Panc1 (cell line): ENCODE measurements around the gene HBEGF. TPM values are rescaled to one million over a fixed set of nuclear protein-coding genes. Genes with fewer than 3 reads are reported as not detected.
A peak's percentile ranks its signal among the peaks of the same experiment; 100 is the strongest.

Source experiments
- ATAC-seq: fragments of 200-7000 bp; cut with Tn5 transposase; 2 replicates; pipeline ENCODE4 v1.9.1; 2020; ENCODE audit warnings: mild to moderate bottlenecking, moderate library complexity
- BruUV-seq: library from RNA; stranded (reverse); fragments of 400-500 nt; replicated peaks from 2 replicates; lab custom pipeline; 2021; lab: Mats Ljungman, UMichigan
- CTCF ChIA-PET: fragments of 300-600 bp; sonication (Branson Sonifier 250); formaldehyde crosslinking; loops from one replicate; lab custom pipeline; 2022; ENCODE audit warnings: antibody characterized with exemption; lab: Charles Lee
- POLR2A ChIA-PET: fragments of 300-600 bp; sonication (Branson Sonifier 250); formaldehyde crosslinking; loops from one replicate; lab custom pipeline; 2022; ENCODE audit warnings: antibody characterized with exemption; lab: Charles Lee
- DNase-seq: peaks from one replicate; pipeline ENCODE4 v3.0.0-alpha.2; 2010; ENCODE audit warnings: low read depth, low spot score
- H3K27ac ChIP-seq: 2 replicates; pipeline ENCODE4 v1.5.1; 2011; ENCODE audit warnings: mild to moderate bottlenecking, low read length, inconsistent platforms
- H3K27me3 ChIP-seq: fragments of 200-500 bp; sonication (Bioruptor generic); 2 replicates; pipeline ENCODE4 v1.6.0; 2014; ENCODE audit warnings: low read length, inconsistent platforms; ENCODE audit not compliant: control insufficient read depth, insufficient read depth
- H3K36me3 ChIP-seq: fragments of 200-500 bp; sonication (Bioruptor generic); 2 replicates; pipeline ENCODE4 v1.5.1; 2014; ENCODE audit warnings: inconsistent platforms, mild to moderate bottlenecking, low read length, moderate library complexity; ENCODE audit not compliant: control insufficient read depth, insufficient read depth
- H3K4me1 ChIP-seq: 2 replicates; pipeline ENCODE4 v1.5.1; 2011; ENCODE audit warnings: inconsistent platforms, mild to moderate bottlenecking, low read length, moderate library complexity; ENCODE audit not compliant: control insufficient read depth, insufficient read depth
- H3K4me3 ChIP-seq, 2 experiments: 2 replicates each; pipeline ENCODE4 v1.5.1; 2011 to 2012; ENCODE audit warnings: low read depth in 2 of 2, low read length in 2 of 2, mild to moderate bottlenecking in 2 of 2, inconsistent platforms in 1 of 2, moderate library complexity in 1 of 2
- H3K9me3 ChIP-seq: fragments of 200-500 bp; sonication (Bioruptor generic); 2 replicates; pipeline ENCODE4 v1.5.1; 2014; ENCODE audit warnings: low read depth, mild to moderate bottlenecking, inconsistent platforms, low read length, moderate library complexity; ENCODE audit not compliant: control insufficient read depth, insufficient read depth
- SIN3A ChIP-seq: IDR thresholded peaks from 2 replicates; pipeline ENCODE4 v1.6.1; 2012; ENCODE audit warnings: low read depth, mild to moderate bottlenecking, low read length, moderate library complexity, borderline replicate concordance; ENCODE audit not compliant: insufficient read depth
- TCF7L2 ChIP-seq: IDR thresholded peaks from 2 replicates; pipeline ENCODE4 v1.6.1; 2011; ENCODE audit warnings: mild to moderate bottlenecking, low read depth, low read length, inconsistent platforms
- in situ Hi-C: cut with HindIII; loops from 2 replicates; pipeline ENCODE4 v1.10.0; 2016; ENCODE audit warnings: low sequenced_read_pairs, low pct_unique_long_range_greater_than_20kb
- intact Hi-C: fragments of 100-400 bp; cut with micrococcal nuclease; formaldehyde crosslinking; loops from one replicate; pipeline ENCODE4 v1.10.0; 2022; ENCODE audit not compliant: unreplicated experiment
- total RNA-seq: library from RNA; stranded (reverse); gene quantifications from one replicate; pipeline ENCODE4 v1.2.1, GENCODE V29; 2021; ENCODE audit not compliant: unreplicated experiment
- TF ChIP-seq, protein P1 (sequence below), 2 experiments: IDR thresholded peaks; 2 replicates each; pipeline ENCODE4 v1.6.1; 2011 to 2012; ENCODE audit warnings: low read depth in 2 of 2, control low read depth in 1 of 2, low read length in 1 of 2, mild to moderate bottlenecking in 1 of 2, moderate library complexity in 1 of 2; ENCODE audit not compliant: insufficient read depth in 1 of 2
- TF ChIP-seq, protein P2 (sequence below): fragments of 450-650 bp; IDR thresholded peaks from 2 replicates; pipeline ENCODE4 v1.5.1; 2017; ENCODE audit warnings: mild to moderate bottlenecking

The HBEGF gene
- total RNA-seq, 1 experiment from 2014 or later: 5.0 TPM

DNA sequence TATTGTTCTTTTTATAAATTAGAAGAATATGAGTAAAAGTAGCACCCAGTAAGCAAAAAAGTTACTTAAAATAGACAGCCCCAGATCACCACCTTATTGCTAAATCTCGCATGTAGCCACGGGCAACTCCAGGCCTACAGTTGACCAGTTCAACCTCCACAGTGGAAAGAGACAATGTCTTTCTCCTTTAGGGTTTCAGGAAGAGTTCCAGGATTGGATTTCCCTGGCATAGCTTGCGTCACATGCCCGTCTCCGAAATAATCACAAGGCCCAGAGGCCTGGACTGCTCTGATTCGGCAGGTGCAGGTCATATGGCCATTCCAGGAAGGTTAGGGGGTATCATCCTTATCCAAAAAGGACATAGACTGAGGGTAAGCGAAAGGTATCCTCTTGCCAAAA is 33.6 kb downstream of the HBEGF start:
- Histone ChIP-seq H3K36me3 (no peaks in the 10 kb centered on the region), H3K4me3 (no peak overlapping the region), H3K27me3 (no peaks in the 10 kb centered on the region), H3K27ac (no peak overlapping the region), H3K9me3 (no peaks in the 10 kb centered on the region), H3K4me1 (peaks cover 15% of the 10 kb centered on the region)
- TF ChIP-seq SIN3A (no peak), TCF7L2 (no peak)
- TF ChIP-seq, protein P1, sequence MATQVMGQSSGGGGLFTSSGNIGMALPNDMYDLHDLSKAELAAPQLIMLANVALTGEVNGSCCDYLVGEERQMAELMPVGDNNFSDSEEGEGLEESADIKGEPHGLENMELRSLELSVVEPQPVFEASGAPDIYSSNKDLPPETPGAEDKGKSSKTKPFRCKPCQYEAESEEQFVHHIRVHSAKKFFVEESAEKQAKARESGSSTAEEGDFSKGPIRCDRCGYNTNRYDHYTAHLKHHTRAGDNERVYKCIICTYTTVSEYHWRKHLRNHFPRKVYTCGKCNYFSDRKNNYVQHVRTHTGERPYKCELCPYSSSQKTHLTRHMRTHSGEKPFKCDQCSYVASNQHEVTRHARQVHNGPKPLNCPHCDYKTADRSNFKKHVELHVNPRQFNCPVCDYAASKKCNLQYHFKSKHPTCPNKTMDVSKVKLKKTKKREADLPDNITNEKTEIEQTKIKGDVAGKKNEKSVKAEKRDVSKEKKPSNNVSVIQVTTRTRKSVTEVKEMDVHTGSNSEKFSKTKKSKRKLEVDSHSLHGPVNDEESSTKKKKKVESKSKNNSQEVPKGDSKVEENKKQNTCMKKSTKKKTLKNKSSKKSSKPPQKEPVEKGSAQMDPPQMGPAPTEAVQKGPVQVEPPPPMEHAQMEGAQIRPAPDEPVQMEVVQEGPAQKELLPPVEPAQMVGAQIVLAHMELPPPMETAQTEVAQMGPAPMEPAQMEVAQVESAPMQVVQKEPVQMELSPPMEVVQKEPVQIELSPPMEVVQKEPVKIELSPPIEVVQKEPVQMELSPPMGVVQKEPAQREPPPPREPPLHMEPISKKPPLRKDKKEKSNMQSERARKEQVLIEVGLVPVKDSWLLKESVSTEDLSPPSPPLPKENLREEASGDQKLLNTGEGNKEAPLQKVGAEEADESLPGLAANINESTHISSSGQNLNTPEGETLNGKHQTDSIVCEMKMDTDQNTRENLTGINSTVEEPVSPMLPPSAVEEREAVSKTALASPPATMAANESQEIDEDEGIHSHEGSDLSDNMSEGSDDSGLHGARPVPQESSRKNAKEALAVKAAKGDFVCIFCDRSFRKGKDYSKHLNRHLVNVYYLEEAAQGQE (IDR thresholded peaks at IDR 0.05; ENCODE audit: insufficient read depth in 1 of 2, low read depth in 2 of 2, low read length in 1 of 2): no peak
- TF ChIP-seq, protein P2, sequence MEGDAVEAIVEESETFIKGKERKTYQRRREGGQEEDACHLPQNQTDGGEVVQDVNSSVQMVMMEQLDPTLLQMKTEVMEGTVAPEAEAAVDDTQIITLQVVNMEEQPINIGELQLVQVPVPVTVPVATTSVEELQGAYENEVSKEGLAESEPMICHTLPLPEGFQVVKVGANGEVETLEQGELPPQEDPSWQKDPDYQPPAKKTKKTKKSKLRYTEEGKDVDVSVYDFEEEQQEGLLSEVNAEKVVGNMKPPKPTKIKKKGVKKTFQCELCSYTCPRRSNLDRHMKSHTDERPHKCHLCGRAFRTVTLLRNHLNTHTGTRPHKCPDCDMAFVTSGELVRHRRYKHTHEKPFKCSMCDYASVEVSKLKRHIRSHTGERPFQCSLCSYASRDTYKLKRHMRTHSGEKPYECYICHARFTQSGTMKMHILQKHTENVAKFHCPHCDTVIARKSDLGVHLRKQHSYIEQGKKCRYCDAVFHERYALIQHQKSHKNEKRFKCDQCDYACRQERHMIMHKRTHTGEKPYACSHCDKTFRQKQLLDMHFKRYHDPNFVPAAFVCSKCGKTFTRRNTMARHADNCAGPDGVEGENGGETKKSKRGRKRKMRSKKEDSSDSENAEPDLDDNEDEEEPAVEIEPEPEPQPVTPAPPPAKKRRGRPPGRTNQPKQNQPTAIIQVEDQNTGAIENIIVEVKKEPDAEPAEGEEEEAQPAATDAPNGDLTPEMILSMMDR: no peak
- intact Hi-C loops (no loop called here), in situ Hi-C loops (no loop called here)
- ATAC-seq: no peak
- POLR2A ChIA-PET: no interaction called here
- DNase-seq: no peak
- no TSS peak for BruUV-seq
- CTCF ChIA-PET: no interaction called here

DNA sequence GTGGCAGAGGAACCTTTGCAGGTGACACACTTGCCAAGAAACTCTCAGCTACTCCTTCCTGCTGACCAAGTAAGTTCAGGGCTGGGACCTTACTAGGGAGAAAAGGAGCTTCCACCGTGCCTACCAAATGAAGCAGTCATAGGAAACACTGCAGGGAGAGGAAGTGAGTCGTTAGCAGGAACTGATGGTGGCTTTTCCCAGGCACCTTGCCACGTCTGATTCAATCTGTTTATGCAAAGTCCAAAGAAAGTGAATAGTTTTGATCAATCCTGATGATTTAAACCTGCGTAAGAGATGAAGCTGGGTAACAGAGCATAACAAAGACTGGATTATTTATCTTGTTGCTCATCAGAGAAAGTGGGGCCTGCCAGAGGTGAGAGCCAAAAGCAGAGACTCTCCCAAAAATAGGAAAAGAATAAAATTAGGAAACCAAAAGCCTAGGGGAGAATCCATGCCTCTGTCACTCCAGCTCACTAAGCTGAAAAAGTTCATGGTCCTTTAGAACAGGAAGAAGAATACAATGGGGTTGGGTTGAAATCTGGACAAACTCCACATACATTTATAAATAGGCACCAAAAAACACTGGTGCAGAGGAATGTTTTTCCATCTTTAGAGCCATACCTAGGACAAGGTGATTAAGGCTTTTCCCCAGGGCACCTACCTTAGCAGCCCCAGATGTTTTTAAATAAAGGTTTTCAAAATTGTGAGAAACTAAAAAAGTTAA is 34.2 kb downstream of the HBEGF start:
- peak; percentile 87 for DNase-seq
- TF ChIP-seq, protein P1 (IDR thresholded peaks at IDR 0.05; ENCODE audit: insufficient read depth in 1 of 2, low read depth in 2 of 2, low read length in 1 of 2): no peak
- no peak for TF ChIP-seq TCF7L2
- Histone ChIP-seq H3K4me3 (peak overlapping the region in 1 of 2 experiments; percentile 13; a peak in 2 of 4 replicates), H3K36me3 (no peaks in the 10 kb centered on the region), H3K27ac (no peak overlapping the region; the same call in 1 of the 2 replicates), H3K4me1 (peaks cover 15% of the 10 kb centered on the region), H3K27me3 (no peaks in the 10 kb centered on the region), H3K9me3 (no peaks in the 10 kb centered on the region)
- POLR2A ChIA-PET: interaction anchor here (0.6 kb wide), 1 partner anchor 66 kb away, joined by 3 read pairs; no protein-coding TSS in a partner anchor
- BruUV-seq: no TSS peak
- peak; percentile 92 for ATAC-seq
- intact Hi-C loops (no loop called here), in situ Hi-C loops (no loop called here)
- CTCF ChIA-PET: no interaction called here
